ENCODE data around the gene ACADM.

DNA sequence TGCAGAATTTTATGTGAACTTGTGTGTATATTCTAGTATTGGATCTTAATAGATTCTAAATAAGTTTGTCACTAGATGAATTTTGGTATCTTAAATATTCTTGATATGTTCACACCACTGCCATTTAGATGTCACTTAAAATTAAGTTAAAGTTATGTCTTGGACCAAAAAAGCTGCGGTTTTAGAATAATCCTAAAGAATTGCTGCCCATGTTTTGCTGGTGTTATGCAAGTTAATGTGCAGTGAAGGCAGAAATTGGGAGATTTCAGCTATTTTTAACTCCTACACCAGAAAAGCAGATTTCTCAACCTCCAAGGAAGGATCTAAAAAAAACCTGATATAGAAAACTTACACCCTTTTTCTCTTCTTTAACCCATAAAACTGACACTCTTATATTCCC, 757 bp downstream of the ACADM start:
- TF ChIP-seq POLR2A (IDR thresholded peaks at IDR 0.05; ENCODE audit: low read depth, low read length), result no peak
- TF ChIP-seq, protein P1, sequence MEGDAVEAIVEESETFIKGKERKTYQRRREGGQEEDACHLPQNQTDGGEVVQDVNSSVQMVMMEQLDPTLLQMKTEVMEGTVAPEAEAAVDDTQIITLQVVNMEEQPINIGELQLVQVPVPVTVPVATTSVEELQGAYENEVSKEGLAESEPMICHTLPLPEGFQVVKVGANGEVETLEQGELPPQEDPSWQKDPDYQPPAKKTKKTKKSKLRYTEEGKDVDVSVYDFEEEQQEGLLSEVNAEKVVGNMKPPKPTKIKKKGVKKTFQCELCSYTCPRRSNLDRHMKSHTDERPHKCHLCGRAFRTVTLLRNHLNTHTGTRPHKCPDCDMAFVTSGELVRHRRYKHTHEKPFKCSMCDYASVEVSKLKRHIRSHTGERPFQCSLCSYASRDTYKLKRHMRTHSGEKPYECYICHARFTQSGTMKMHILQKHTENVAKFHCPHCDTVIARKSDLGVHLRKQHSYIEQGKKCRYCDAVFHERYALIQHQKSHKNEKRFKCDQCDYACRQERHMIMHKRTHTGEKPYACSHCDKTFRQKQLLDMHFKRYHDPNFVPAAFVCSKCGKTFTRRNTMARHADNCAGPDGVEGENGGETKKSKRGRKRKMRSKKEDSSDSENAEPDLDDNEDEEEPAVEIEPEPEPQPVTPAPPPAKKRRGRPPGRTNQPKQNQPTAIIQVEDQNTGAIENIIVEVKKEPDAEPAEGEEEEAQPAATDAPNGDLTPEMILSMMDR (IDR thresholded peaks at IDR 0.05; ENCODE audit: extremely low read depth in 1 of 2, insufficient read depth in 1 of 2, low read depth in 1 of 2, low read length in 2 of 2), result no peak
- TF ChIP-seq, protein P2, sequence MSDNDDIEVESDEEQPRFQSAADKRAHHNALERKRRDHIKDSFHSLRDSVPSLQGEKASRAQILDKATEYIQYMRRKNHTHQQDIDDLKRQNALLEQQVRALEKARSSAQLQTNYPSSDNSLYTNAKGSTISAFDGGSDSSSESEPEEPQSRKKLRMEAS (IDR thresholded peaks at IDR 0.05; ENCODE audit: insufficient read depth, insufficient read length), result no peak
- no peak for TF ChIP-seq MYC (IDR thresholded peaks at IDR 0.05; ENCODE audit: low read depth, low read length)
- no peak for TF ChIP-seq JUN (IDR thresholded peaks at IDR 0.05; ENCODE audit: borderline replicate concordance, insufficient read depth, insufficient read length, low read depth)
- TF ChIP-seq EZH2 (IDR thresholded peaks at IDR 0.05; ENCODE audit: borderline replicate concordance, low read depth, low read length, severe bottlenecking), result no peak

Data from endothelial cell of umbilical vein (primary cell).